Astrocyte (in vitro differentiated cells and primary cell): Measurements from ENCODE around the gene ZHX3. TPM values are rescaled to one million over a fixed set of nuclear protein-coding genes. Genes with fewer than 3 reads are reported as not detected.
A peak's percentile ranks its signal among the peaks of the same experiment; 100 is the strongest.

ENCODE experiments used
- DNase-seq: peaks from one replicate; pipeline ENCODE4 v3.0.0-alpha.2; 2010; ENCODE audit warnings: low read depth
- FAIRE-seq: peaks from 2 replicates; lab custom pipeline; 2011; peaks lifted over from hg19 to GRCh38; lab: Jason Lieb, UNC
- H2AFZ ChIP-seq: 2 replicates; pipeline ENCODE4 v1.6.0; 2012; ENCODE audit warnings: low read depth, low read length, inconsistent platforms
- H3K27ac ChIP-seq: 2 replicates; pipeline ENCODE4 v1.5.1; 2011; ENCODE audit warnings: low read depth, low read length, inconsistent platforms
- H3K27me3 ChIP-seq: 2 replicates; pipeline ENCODE4 v1.6.0; 2011; ENCODE audit warnings: low read length, inconsistent platforms; ENCODE audit not compliant: insufficient read depth
- H3K36me3 ChIP-seq: 2 replicates; pipeline ENCODE4 v1.5.1; 2011; ENCODE audit warnings: low read length, inconsistent platforms; ENCODE audit not compliant: insufficient read depth
- H3K4me1 ChIP-seq: 2 replicates; pipeline ENCODE4 v1.5.1; 2011; ENCODE audit warnings: low read length, inconsistent platforms; ENCODE audit not compliant: insufficient read depth
- H3K4me2 ChIP-seq: 2 replicates; pipeline ENCODE4 v1.6.0; 2012; ENCODE audit warnings: low read length, inconsistent platforms
- H3K4me3 ChIP-seq: 2 replicates; pipeline ENCODE4 v1.5.1; 2011; ENCODE audit warnings: low read depth, mild to moderate bottlenecking, low read length, inconsistent platforms; ENCODE audit not compliant: insufficient read depth
- H3K79me2 ChIP-seq: 2 replicates; pipeline ENCODE4 v1.6.0; 2012; ENCODE audit warnings: mild to moderate bottlenecking, low read length, inconsistent platforms; ENCODE audit not compliant: insufficient read depth
- H3K9ac ChIP-seq: 2 replicates; pipeline ENCODE4 v1.6.0; 2012; ENCODE audit warnings: mild to moderate bottlenecking, low read length, inconsistent platforms
- H3K9me3 ChIP-seq: 2 replicates; pipeline ENCODE4 v1.5.1; 2012; ENCODE audit warnings: low read depth, mild to moderate bottlenecking, low read length, inconsistent platforms; ENCODE audit not compliant: insufficient read depth
- H4K20me1 ChIP-seq: 2 replicates; pipeline ENCODE4 v1.6.0; 2012; ENCODE audit warnings: low read length, inconsistent platforms; ENCODE audit not compliant: insufficient read depth
- H3K27ac Mint-ChIP-seq: one replicate; pipeline ENCODE4 v1.8.0; 2021; ENCODE audit warnings: mild to moderate bottlenecking, mixed read lengths; ENCODE audit not compliant: unreplicated experiment
- H3K27me3 Mint-ChIP-seq: one replicate; pipeline ENCODE4 v1.8.0; 2021; ENCODE audit warnings: low read depth, mixed read lengths; ENCODE audit not compliant: unreplicated experiment
- H3K36me3 Mint-ChIP-seq: one replicate; pipeline ENCODE4 v1.8.0; 2021; ENCODE audit warnings: low read depth, mixed read lengths; ENCODE audit not compliant: unreplicated experiment
- H3K4me1 Mint-ChIP-seq: one replicate; pipeline ENCODE4 v1.8.0; 2021; ENCODE audit warnings: low read depth, mixed read lengths; ENCODE audit not compliant: unreplicated experiment
- H3K4me3 Mint-ChIP-seq: one replicate; pipeline ENCODE4 v1.8.0; 2021; ENCODE audit warnings: mild to moderate bottlenecking, moderate library complexity, mixed read lengths; ENCODE audit not compliant: unreplicated experiment
- H3K9me3 Mint-ChIP-seq: one replicate; pipeline ENCODE4 v1.8.0; 2021; ENCODE audit warnings: mild to moderate bottlenecking, mixed read lengths; ENCODE audit not compliant: unreplicated experiment
- CTCF ChIP-seq: IDR thresholded peaks from 2 replicates; pipeline ENCODE4 v1.5.1; 2011; ENCODE audit warnings: low read depth, mild to moderate bottlenecking, inconsistent platforms, low read length, moderate library complexity; ENCODE audit not compliant: insufficient read depth
- EZH2 ChIP-seq: IDR thresholded peaks from 2 replicates; pipeline ENCODE4 v1.6.1; 2012; ENCODE audit warnings: mild to moderate bottlenecking, low read length, inconsistent platforms; ENCODE audit not compliant: insufficient read depth
- total RNA-seq: library from RNA; stranded (reverse); gene quantifications from 2 replicates; pipeline ENCODE4 v1.2.1, GENCODE V29; 2021

The ZHX3 gene
- total RNA-seq, 1 donor from 2014 or later = 41.6 TPM

GRCh38 chr20:41180599-41181333 lies 136.8 kb downstream of the ZHX3 start:
- no peak overlapping the region for H3K27ac ChIP-seq
- H3K4me1 ChIP-seq = peaks cover 24% of the 10 kb centered on the region
- Mint-ChIP-seq H3K4me3 (peak overlapping the region; percentile 14), H3K9me3 (no peaks in the 10 kb centered on the region), H3K27me3 (no peaks in the 10 kb centered on the region), H3K36me3 (peaks cover 37% of the 10 kb centered on the region), H3K4me1 (peaks cover 39% of the 10 kb centered on the region), H3K27ac (peak overlapping the region; percentile 72)
- no peak for DNase-seq
- H2AFZ ChIP-seq = no peak overlapping the region
- no peak for FAIRE-seq
- peaks cover 11% of the 10 kb centered on the region for H3K79me2 ChIP-seq
- no peaks in the 10 kb centered on the region for H3K27me3 ChIP-seq
- no peaks in the 10 kb centered on the region for H3K9me3 ChIP-seq
- H4K20me1 ChIP-seq = peaks cover 28% of the 10 kb centered on the region
- H3K4me3 ChIP-seq = no peak overlapping the region
- TF ChIP-seq CTCF (no peak), EZH2 (no peak)
- no peak overlapping the region for H3K9ac ChIP-seq
- H3K36me3 ChIP-seq = peaks cover 14% of the 10 kb centered on the region
- H3K4me2 ChIP-seq = no peak overlapping the region

- Histone ChIP-seq H3K4me3 (no peak overlapping the region), H3K79me2 (peaks cover 11% of the 10 kb centered on the region), H3K27ac (no peak overlapping the region), H2AFZ (no peak overlapping the region), H3K4me2 (no peak overlapping the region), H3K9ac (no peak overlapping the region), H3K36me3 (peaks cover 14% of the 10 kb centered on the region), H3K9me3 (no peaks in the 10 kb centered on the region), H4K20me1 (peaks cover 20% of the 10 kb centered on the region), H3K4me1 (peaks cover 25% of the 10 kb centered on the region), H3K27me3 (no peaks in the 10 kb centered on the region)
- H3K27ac Mint-ChIP-seq = peak overlapping the region; percentile 72
- peaks cover 43% of the 10 kb centered on the region for H3K4me1 Mint-ChIP-seq
- no peak overlapping the region for H3K4me3 Mint-ChIP-seq
- no peak for TF ChIP-seq EZH2
- TF ChIP-seq CTCF = no peak
- H3K36me3 Mint-ChIP-seq = peaks cover 35% of the 10 kb centered on the region
- no peak for DNase-seq
- no peaks in the 10 kb centered on the region for H3K27me3 Mint-ChIP-seq
- H3K9me3 Mint-ChIP-seq = no peaks in the 10 kb centered on the region
- no peak for FAIRE-seq
Measured at GRCh38 chr20:41179961-41180360, 137.6 kb downstream of the ZHX3 start.

GRCh38 chr20:41178904-41179432 lies 138.6 kb downstream of the ZHX3 start:
- H3K27ac Mint-ChIP-seq = peak overlapping the region; percentile 58
- Histone ChIP-seq H3K4me2 (no peak overlapping the region), H3K9me3 (no peaks in the 10 kb centered on the region), H3K79me2 (peaks cover 11% of the 10 kb centered on the region), H4K20me1 (peaks cover 19% of the 10 kb centered on the region), H3K27me3 (no peaks in the 10 kb centered on the region), H2AFZ (no peak overlapping the region), H3K4me1 (peaks cover 31% of the 10 kb centered on the region), H3K36me3 (peaks cover 18% of the 10 kb centered on the region), H3K9ac (peak overlapping the region; percentile 21), H3K4me3 (no peak overlapping the region), H3K27ac (peak overlapping the region; percentile 72)
- no peak overlapping the region for H3K4me3 Mint-ChIP-seq
- H3K4me1 Mint-ChIP-seq = peaks cover 50% of the 10 kb centered on the region
- DNase-seq = no peak
- TF ChIP-seq EZH2 = no peak
- peak; percentile 2 for TF ChIP-seq CTCF
- no peaks in the 10 kb centered on the region for H3K9me3 Mint-ChIP-seq
- peaks cover 32% of the 10 kb centered on the region for H3K36me3 Mint-ChIP-seq
- H3K27me3 Mint-ChIP-seq = no peaks in the 10 kb centered on the region
- FAIRE-seq = no peak
